ENCODE data around the gene TOLLIP.

Gene TOLLIP

GRCh38 chr11:1300121-1300520 lies 9.3 kb downstream of the TOLLIP start:
- in situ Hi-C loops (cut with MboI; ENCODE audit: low sequenced_read_pairs) = no loop called here

GRCh38 chr11:1299621-1300020 lies 9.8 kb downstream of the TOLLIP start:
- in situ Hi-C loops (cut with MboI; ENCODE audit: low sequenced_read_pairs) = no loop called here

- in situ Hi-C loops (cut with MboI; ENCODE audit: low sequenced_read_pairs) = no loop called here
These were observed 10.5 kb downstream of the TOLLIP start for GRCh38 chr11:1298695-1299492.

- in situ Hi-C loops (cut with MboI; ENCODE audit: low sequenced_read_pairs) = no loop called here
These were observed 11.6 kb downstream of the TOLLIP start for GRCh38 chr11:1297576-1298473.

- in situ Hi-C loops (cut with MboI; ENCODE audit: low sequenced_read_pairs) = no loop called here
These were observed 12.3 kb downstream of the TOLLIP start for GRCh38 chr11:1297011-1297575.

- in situ Hi-C loops (cut with MboI; ENCODE audit: low sequenced_read_pairs) = no loop called here
These were observed 13.1 kb downstream of the TOLLIP start for GRCh38 chr11:1296287-1296686.

GRCh38 chr11:1295591-1295990 lies 13.8 kb downstream of the TOLLIP start:
- in situ Hi-C loops (cut with MboI; ENCODE audit: low sequenced_read_pairs) = no loop called here

- in situ Hi-C loops (cut with MboI; ENCODE audit: low sequenced_read_pairs) = no loop called here
These were observed 14.3 kb downstream of the TOLLIP start for GRCh38 chr11:1295086-1295485.

- in situ Hi-C loops (cut with MboI; ENCODE audit: low sequenced_read_pairs) = no loop called here
These were observed 15.8 kb downstream of the TOLLIP start for GRCh38 chr11:1293619-1294015.

GRCh38 chr11:1292644-1293618 lies 16.5 kb downstream of the TOLLIP start:
- in situ Hi-C loops (cut with MboI; ENCODE audit: low sequenced_read_pairs) = no loop called here

GRCh38 chr11:1292018-1292643 lies 17.3 kb downstream of the TOLLIP start:
- in situ Hi-C loops (cut with MboI; ENCODE audit: low sequenced_read_pairs) = no loop called here

- in situ Hi-C loops (cut with MboI; ENCODE audit: low sequenced_read_pairs) = no loop called here
These were observed 18.0 kb downstream of the TOLLIP start for GRCh38 chr11:1291295-1292017.

GRCh38 chr11:1290052-1291040 lies 19.1 kb downstream of the TOLLIP start:
- in situ Hi-C loops (cut with MboI; ENCODE audit: low sequenced_read_pairs) = no loop called here

GRCh38 chr11:1289211-1289935 lies 20.1 kb downstream of the TOLLIP start:
- in situ Hi-C loops (cut with MboI; ENCODE audit: low sequenced_read_pairs) = no loop called here

- in situ Hi-C loops (cut with MboI; ENCODE audit: low sequenced_read_pairs) = no loop called here
These were observed 20.8 kb downstream of the TOLLIP start for GRCh38 chr11:1288426-1289151.

GRCh38 chr11:1287928-1288327 lies 21.5 kb downstream of the TOLLIP start:
- in situ Hi-C loops (cut with MboI; ENCODE audit: low sequenced_read_pairs) = no loop called here

GRCh38 chr11:1285876-1286275 lies 23.6 kb downstream of the TOLLIP start:
- in situ Hi-C loops (cut with MboI; ENCODE audit: low sequenced_read_pairs) = no loop called here
